Measurements from ENCODE around the gene CTRB1. TPM values are rescaled to one million over a fixed set of nuclear protein-coding genes. Genes with fewer than 3 reads are reported as not detected.

Gene CTRB1
- total RNA-seq, 1 donor from 2014 or later = not detected

DNA sequence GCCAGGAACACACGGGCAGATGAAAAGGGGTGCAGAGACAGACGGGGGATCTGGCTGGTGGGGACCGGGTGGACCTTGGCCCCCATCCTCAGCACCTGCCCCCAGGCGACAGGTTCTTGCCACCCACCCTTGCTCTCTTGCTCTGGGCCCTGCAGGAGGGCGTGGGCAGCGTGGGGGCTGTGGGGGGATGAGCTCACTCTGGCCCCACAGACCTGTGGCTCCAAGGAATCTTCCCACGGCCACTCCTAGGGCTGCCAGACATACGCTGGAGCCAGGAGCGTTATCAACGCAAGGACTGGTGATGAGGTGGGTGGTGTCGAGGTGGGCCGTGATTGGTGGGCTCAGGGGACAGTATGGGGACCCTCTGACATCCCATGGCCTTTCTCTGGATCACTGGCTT is 6.3 kb downstream of the CTRB1 start:
- no peaks in the 10 kb centered on the region for H3K27me3 Mint-ChIP-seq
- H3K27ac Mint-ChIP-seq = no peak overlapping the region
- no peak overlapping the region for H3K4me3 Mint-ChIP-seq
- no peaks in the 10 kb centered on the region for H3K4me1 Mint-ChIP-seq
- H3K36me3 Mint-ChIP-seq (ENCODE audit: low read depth) = no peaks in the 10 kb centered on the region
- H3K9me3 Mint-ChIP-seq = no peaks in the 10 kb centered on the region
- intact Hi-C loops (cut with micrococcal nuclease) = loop anchor here (2.0 kb wide), 1 partner anchor 18 kb away; the partner anchor contains the start of gene CTRB2
- DNase-seq = no peak

DNA sequence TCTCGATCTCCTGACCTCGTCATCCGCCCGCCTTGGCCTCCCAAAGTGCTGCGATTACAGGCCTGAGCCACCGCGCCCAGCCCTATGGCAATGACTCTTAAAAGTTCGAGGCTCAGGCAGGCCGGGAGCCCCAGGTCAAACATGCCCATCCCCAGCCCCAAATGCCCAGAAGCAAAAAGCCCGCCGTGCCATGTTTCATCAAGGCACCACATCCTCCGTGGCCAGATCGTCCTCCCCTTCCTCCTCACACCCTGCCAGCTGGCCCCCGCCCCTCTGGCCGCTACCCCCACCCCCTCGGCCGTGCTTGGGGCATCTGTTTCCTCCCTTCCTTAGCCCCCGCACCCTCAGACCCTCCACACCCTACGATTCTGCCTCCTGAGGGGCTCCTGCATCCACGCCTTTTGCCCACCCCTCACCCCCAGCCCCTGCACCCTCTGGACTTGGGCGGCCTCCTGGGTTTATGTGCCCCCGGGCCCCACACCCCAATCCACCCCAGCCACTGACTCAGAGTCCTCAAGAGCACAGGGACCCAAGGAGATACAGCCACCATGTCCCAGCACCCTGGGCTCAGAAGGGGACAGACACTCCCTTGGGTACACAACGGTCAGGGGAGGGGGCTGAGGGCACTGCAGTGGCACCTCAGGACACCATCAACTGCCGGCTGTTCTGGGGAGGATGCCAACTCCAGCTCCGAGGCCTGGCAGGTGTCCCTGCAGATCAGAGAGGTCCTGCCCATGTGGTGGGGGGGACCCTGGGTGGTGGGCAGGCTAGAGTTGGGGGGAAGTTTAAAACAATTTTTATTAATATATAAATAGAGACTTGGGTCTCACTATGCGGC is 7.1 kb downstream of the CTRB1 start:
- no peak for DNase-seq
- H3K27me3 Mint-ChIP-seq = no peaks in the 10 kb centered on the region
- intact Hi-C loops (cut with micrococcal nuclease) = loop anchor here (2.0 kb wide), 1 partner anchor 19 kb away; the partner anchor contains the start of gene CTRB2
- no peaks in the 10 kb centered on the region for H3K9me3 Mint-ChIP-seq
- no peaks in the 10 kb centered on the region for H3K4me1 Mint-ChIP-seq
- no peaks in the 10 kb centered on the region for H3K36me3 Mint-ChIP-seq (ENCODE audit: low read depth)
- H3K27ac Mint-ChIP-seq = no peak overlapping the region
- H3K4me3 Mint-ChIP-seq = no peak overlapping the region

- Mint-ChIP-seq H3K27ac (no peak overlapping the region), H3K4me3 (no peak overlapping the region), H3K36me3 (ENCODE audit: low read depth) (no peaks in the 10 kb centered on the region), H3K9me3 (no peaks in the 10 kb centered on the region), H3K27me3 (peaks cover 2% of the 10 kb centered on the region), H3K4me1 (no peaks in the 10 kb centered on the region)
- intact Hi-C loops (cut with micrococcal nuclease) = no loop called here
- no peak for DNase-seq
Measured at GRCh38 chr16:75226550-75227360, 8.0 kb downstream of the CTRB1 start.

GRCh38 chr16:75227361-75228142 is 8.8 kb downstream of the CTRB1 start:
- no peak overlapping the region for H3K4me3 Mint-ChIP-seq
- no peaks in the 10 kb centered on the region for H3K4me1 Mint-ChIP-seq
- DNase-seq = no peak
- H3K27ac Mint-ChIP-seq = no peak overlapping the region
- H3K27me3 Mint-ChIP-seq = peaks cover 2% of the 10 kb centered on the region
- no peaks in the 10 kb centered on the region for H3K36me3 Mint-ChIP-seq (ENCODE audit: low read depth)
- intact Hi-C loops (cut with micrococcal nuclease) = no loop called here
- no peaks in the 10 kb centered on the region for H3K9me3 Mint-ChIP-seq

DNA sequence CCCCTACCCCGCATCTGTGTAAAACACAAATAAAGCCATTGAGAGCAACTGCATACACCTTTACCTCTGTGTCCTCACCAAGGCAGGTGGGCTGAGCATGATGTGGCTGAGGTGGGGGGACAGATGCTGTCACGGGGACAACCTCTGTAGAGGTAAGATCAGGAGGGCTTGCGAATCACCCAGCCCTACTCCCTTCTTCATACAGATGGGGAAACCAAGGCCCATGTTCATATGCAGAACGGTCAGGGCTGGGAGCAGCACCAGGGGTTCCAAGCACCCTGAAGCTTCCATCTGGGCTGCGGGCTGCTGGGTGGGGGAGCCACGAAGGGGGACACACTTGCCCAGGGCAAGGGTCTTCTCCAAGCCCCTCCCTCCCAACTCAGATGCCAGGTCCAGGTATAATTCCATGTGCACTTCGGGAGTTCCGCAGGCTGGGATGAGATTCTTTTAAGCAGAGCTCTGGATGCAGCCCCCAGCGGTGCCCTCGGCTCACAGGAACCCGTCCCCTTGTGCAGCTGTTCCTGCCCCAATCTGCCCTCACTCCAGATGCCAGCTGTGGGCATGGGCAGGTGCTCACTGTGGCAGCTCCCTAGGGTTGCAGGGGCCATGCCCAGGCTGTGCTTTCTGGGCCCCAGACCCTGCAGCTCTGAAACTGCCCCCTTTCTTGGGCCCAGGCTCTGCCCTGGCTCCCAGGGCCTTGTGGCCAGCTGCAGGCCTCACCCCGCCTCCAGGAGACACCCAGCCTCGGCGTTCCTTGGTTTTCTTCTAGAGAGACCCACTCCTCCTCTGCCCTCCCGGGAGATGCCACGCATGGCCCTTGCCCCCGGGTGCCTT is 9.6 kb downstream of the CTRB1 start:
- intact Hi-C loops (cut with micrococcal nuclease) = no loop called here
- H3K27ac Mint-ChIP-seq = no peak overlapping the region

GRCh38 chr16:75229172-75230031 is 10.6 kb downstream of the CTRB1 start:
- intact Hi-C loops (cut with micrococcal nuclease) = loop anchor here (10.0 kb wide), 1 partner anchor 535 kb away; no protein-coding TSS in a partner anchor
- Mint-ChIP-seq H3K27me3 (peaks cover 2% of the 10 kb centered on the region), H3K36me3 (ENCODE audit: low read depth) (no peaks in the 10 kb centered on the region), H3K9me3 (no peaks in the 10 kb centered on the region), H3K4me1 (peaks cover 2% of the 10 kb centered on the region), H3K4me3 (no peak overlapping the region), H3K27ac (no peak overlapping the region)
- no peak for DNase-seq

More for the DNA sequence above, 9.6 kb downstream of the CTRB1 start:
- Mint-ChIP-seq H3K4me1 (no peaks in the 10 kb centered on the region), H3K36me3 (ENCODE audit: low read depth) (no peaks in the 10 kb centered on the region), H3K27me3 (peaks cover 2% of the 10 kb centered on the region), H3K9me3 (no peaks in the 10 kb centered on the region), H3K4me3 (no peak overlapping the region)
- no peak for DNase-seq

DNA sequence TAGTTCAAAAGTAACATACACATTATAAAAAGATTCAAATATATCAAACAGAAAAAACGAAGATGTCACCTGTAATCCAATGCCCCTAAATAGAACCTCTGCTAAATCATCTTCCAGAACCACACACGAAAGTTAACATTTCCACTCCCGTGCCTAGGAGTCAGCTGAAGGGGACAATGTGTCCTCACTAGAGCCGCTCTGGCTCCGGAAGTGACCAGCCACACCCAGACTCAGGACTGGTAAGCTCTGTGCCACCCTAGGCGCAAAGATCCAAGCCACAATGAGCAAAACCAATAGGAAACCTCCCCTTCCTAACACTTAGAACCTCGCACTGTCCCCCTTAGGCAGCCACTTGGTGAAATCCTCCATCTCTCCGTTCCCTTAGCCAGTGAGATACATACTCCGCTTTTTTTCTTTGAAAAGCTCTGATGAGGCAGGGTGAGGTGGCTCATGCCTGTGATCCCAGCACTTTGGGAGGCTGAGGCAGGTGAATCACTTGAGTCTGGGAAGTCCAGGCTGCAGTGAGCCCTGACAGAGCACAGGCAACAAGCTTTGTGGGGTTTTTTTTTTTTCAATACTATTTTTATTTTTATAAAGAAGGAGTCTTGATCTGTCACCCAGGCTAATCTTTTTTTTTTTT is 11.8 kb downstream of the CTRB1 start:
- no peak overlapping the region for H3K27ac Mint-ChIP-seq
- DNase-seq = no peak
- no peak overlapping the region for H3K4me3 Mint-ChIP-seq
- H3K36me3 Mint-ChIP-seq (ENCODE audit: low read depth) = no peaks in the 10 kb centered on the region
- H3K4me1 Mint-ChIP-seq = peaks cover 2% of the 10 kb centered on the region
- intact Hi-C loops (cut with micrococcal nuclease) = loop anchor here (10.0 kb wide), 1 partner anchor 534 kb away; no protein-coding TSS in a partner anchor
- H3K27me3 Mint-ChIP-seq = peaks cover 2% of the 10 kb centered on the region
- H3K9me3 Mint-ChIP-seq = no peaks in the 10 kb centered on the region

GRCh38 chr16:75231570-75231969 is 12.8 kb downstream of the CTRB1 start:
- H3K27me3 Mint-ChIP-seq = peaks cover 2% of the 10 kb centered on the region
- no peaks in the 10 kb centered on the region for H3K36me3 Mint-ChIP-seq (ENCODE audit: low read depth)
- H3K27ac Mint-ChIP-seq = no peak overlapping the region
- no peaks in the 10 kb centered on the region for H3K9me3 Mint-ChIP-seq
- H3K4me1 Mint-ChIP-seq = peaks cover 2% of the 10 kb centered on the region
- intact Hi-C loops (cut with micrococcal nuclease) = loop anchor here (10.0 kb wide), 1 partner anchor 533 kb away; no protein-coding TSS in a partner anchor
- DNase-seq = no peak
- no peak overlapping the region for H3K4me3 Mint-ChIP-seq

DNA sequence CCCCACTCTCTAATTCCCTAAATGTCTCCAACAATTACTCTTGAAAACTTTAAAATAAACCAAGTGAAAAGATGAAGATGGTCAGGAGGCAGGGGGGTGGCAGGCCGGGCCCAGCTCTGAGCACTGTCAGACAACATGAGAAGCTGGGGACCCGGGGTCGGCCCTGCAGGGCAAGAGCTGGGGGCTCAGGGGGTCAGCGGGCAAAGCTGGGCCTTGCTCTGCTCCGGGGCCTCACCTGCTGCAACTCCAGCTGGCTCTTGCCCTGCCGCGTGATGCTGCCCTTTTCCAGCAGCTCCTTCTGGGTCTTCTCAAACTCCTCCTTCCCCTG is 14.8 kb downstream of the CTRB1 start:
- intact Hi-C loops (cut with micrococcal nuclease) = loop anchor here (1.0 to 10.0 kb wide), 2 partner anchors 152 to 531 kb away; no protein-coding TSS in a partner anchor
- H3K27me3 Mint-ChIP-seq = peaks cover 2% of the 10 kb centered on the region
- no peak for DNase-seq
- H3K4me3 Mint-ChIP-seq = no peak overlapping the region
- no peak overlapping the region for H3K27ac Mint-ChIP-seq
- no peaks in the 10 kb centered on the region for H3K9me3 Mint-ChIP-seq
- H3K4me1 Mint-ChIP-seq = peaks cover 2% of the 10 kb centered on the region
- no peaks in the 10 kb centered on the region for H3K36me3 Mint-ChIP-seq (ENCODE audit: low read depth)

DNA sequence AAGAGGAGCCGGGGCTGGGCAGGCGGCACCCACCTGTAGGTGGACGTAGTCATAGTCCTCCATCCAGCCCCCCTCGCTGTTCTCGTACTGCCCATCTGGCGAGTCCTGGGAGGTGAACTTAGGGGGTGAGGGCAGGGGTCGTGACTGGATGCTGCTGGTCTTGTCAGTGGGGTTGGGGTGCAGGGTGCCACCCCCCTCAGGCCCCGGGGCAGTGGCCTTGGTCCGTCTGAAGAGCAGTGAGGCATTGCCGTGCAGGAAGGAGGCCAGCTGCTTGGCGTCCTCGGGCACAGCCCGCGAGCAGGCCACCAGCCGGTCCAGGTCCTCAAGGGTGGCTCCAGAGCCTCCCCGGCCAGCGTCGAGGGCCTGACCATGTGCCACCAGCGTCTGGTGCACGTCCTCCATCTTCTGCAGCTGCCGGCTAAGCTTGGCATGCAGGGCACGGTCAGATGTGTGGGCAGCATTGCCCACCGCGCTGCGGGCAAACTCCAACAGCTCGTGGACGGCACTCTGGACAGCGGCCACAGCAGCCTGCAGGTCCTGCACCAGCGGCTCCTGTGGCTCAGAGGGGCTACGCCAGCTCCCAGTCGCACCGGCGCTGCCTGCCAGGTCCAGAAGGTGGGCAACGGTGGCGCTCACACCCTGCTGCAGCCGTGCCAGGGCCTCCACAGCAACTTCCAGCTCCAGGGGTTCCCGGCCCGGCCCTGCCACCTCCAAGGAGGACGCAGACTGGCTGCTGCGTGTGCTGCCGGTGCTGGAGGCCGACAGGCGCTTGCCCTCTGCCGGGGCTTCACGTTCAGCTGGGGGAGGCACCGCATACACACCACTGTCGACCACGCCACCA is 16.3 kb downstream of the CTRB1 start:
- H3K36me3 Mint-ChIP-seq (ENCODE audit: low read depth) = no peaks in the 10 kb centered on the region
- peaks cover 2% of the 10 kb centered on the region for H3K4me1 Mint-ChIP-seq
- H3K27me3 Mint-ChIP-seq = peaks cover 2% of the 10 kb centered on the region
- no peak overlapping the region for H3K4me3 Mint-ChIP-seq
- no peak for DNase-seq
- H3K27ac Mint-ChIP-seq = no peak overlapping the region
- no peaks in the 10 kb centered on the region for H3K9me3 Mint-ChIP-seq
- intact Hi-C loops (cut with micrococcal nuclease) = loop anchor here (1.0 to 10.0 kb wide), 2 partner anchors 168 to 530 kb away; no protein-coding TSS in a partner anchor

DNA sequence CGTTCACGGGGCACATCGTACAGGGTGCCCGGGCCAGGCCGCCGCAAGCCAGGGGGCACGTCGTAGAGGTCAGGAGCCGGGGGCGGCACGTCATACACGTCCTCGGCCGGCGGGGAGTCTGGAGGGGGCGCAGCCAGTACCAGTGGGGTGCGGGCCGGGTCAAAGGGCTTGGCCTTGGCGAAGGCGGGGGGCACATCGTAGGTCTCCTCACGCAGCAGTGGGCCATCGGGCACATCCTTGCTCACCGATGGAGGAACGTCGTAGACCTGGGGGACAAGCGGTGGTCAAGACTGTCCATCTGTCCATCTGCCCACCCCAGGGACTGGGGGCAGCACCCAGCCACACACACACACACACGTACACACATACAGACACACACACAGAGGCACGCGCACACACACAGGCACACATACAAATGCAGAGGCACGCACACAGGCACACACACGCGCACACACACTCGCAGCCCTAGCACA is 17.0 kb downstream of the CTRB1 start:
- intact Hi-C loops (cut with micrococcal nuclease) = loop anchor here (10.0 kb wide), 1 partner anchor 529 kb away; no protein-coding TSS in a partner anchor
- Mint-ChIP-seq H3K4me3 (no peak overlapping the region), H3K36me3 (ENCODE audit: low read depth) (no peaks in the 10 kb centered on the region), H3K27me3 (peaks cover 2% of the 10 kb centered on the region), H3K9me3 (no peaks in the 10 kb centered on the region), H3K4me1 (peaks cover 2% of the 10 kb centered on the region), H3K27ac (no peak overlapping the region)
- DNase-seq = no peak
